Activated CD4-positive, alpha-beta T cell treated with anti-CD3 and anti-CD28 coated beads, Interleukin-2, amount 50 U/mL, for 4 hours (primary cell): ENCODE data around the gene CDSN.
A peak's percentile ranks its signal among the peaks of the same experiment; 100 is the strongest.
"Not testable (repeated sequence)": the region's sequence is repeated elsewhere in the genome, so short reads cannot be mapped to it uniquely, and the experiment has no call there.

Source experiments
- DNase-seq, 2 experiments: peaks; one replicate each; pipeline ENCODE4 v3.0.0-alpha.2; 2020

Gene CDSN

GRCh38 chr6:31081872-31082271 lies 38.4 kb downstream of the CDSN start:
- DNase-seq, result no peak

DNA sequence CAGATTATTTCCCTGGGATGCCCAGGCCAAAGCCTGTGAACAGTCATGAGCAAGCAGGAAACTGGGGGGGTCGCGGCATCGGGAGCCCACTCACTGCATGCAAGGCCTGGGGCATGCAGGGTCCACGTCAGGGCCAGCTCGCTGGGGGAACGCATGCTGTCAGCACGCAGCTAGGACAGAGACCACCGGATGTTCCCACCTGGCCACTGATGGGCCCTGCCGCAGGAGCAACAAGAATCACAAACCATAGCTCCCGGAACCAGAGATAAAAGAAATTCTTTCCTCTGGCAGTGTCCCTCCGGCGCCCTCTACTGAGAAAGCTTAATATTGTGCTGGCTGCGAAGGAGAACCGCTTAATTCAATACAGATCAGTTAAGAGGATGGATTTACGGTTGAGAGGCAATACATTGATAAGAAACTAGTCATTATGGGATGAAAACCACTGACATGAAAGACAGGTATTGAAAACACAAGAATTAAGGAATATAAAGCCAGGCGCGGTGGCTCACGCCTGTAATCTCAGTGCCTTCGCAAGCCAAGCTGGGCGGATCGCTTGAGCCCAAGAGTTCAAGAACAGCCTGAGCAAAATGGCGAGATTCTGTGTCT lies 40.5 kb downstream of the CDSN start:
- peak; percentile 63 to 66 for DNase-seq

DNA sequence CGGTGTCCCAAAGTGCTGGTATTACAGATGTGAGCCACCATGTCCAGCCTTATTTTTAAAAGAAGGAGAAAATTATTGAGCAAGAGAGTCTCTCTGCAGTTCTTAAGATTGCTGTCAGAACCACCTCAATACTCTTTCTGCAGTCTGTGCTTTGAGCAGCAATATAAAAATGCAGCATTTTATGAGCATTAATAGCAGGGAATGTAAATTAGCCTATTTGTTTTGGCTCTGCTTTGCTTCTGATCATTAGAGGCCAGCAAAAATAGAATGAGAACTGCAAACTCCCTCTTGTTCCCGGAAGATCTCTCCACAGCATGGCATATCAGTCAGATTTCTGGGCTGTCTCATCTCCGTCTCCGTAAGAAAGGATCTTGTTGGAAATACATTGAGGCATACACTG lies 43.6 kb downstream of the CDSN start:
- no peak for DNase-seq

- no peak for DNase-seq
Observed at GRCh38 chr6:31075528-31075927, 44.7 kb downstream of the CDSN start.

DNA sequence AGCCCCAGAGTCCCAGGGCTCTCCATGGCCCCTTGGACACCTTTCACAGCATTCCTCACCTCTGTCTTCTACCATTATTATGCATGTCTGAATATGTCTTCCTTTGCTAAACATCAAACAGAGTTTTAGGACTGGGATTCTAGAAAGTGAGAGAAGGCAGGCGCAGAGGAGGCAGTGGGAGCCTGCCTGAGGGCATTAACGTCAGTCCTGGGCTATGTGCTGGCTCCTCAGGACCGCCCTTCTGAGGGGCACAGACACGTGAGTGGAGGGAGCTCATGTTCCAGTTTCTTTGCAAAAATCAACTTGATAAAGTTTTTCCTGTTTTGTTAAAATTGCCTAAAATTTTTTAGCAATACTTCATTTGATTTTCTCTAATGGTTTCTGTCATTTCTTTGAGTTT lies 45.8 kb downstream of the CDSN start:
- no peak for DNase-seq

- DNase-seq, result no peak
Observed at GRCh38 chr6:31070711-31071197, 49.5 kb downstream of the CDSN start.

- DNase-seq, result peak; percentile 68 to 69
Observed at GRCh38 chr6:31068669-31069340, 51.4 kb downstream of the CDSN start.

DNA sequence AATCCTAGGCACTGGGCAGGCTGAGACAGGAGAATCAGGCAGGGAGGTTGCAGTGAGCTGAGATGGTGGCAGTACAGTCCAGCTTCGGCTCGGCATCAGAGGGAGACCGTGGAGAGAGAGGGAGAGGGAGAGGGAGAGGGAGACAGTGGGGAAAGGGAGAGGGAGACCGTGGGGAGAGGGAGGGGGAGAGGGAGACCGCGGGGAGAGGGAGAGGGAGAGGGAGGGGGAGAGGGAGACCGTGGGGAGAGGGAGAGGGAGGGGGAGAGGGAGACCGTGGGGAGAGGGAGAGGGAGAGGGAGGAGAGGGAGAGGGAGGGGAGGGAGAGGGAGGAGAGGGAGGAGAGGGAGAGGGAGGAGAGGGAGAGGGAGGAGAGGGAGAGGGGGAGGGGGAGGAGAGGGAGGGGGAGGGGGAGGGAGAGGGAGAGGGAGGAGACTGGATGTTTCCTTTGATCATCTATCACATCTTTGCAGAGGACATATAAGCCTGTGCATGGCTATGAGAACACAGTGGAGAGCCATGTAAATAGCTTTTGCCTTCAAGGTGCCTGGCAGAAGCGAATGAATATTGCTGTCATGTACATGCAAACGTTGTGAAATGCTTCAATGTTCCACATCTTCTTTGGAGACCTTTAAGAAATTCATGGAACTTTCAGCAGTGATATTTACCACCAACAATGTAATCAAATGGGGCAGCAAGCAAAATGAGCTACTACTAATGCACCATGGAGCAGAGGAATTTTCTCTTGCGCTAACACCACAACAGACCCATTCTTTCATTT lies 52.2 kb downstream of the CDSN start:
- DNase-seq, result not testable (repeated sequence)

DNA sequence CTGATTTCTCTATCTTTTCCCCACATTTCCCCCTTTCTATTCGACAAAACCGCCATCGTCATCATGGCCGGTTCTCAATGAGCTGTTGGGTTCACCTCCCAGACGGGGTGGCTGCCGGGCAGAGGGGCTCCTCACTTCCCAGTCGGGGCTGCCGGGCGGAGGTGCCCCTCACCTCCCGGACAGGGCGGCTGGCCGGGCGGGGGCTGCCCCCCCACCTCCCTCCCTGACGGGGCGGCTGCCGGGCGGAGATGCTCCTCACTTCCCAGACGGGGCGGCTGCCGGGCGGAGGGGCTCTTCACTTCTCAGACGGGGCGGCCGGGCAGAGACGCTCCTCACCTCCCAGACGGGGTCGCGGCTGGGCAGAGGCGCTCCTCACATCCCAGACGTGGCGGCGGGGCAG lies 53.2 kb downstream of the CDSN start:
- DNase-seq, result not testable (repeated sequence)

GRCh38 chr6:31065556-31065955 lies 54.7 kb downstream of the CDSN start:
- no peak for DNase-seq
